Smooth muscle cell (in vitro differentiated cells): Measurements from ENCODE around the gene SLC6A9. TPM values are rescaled to one million over a fixed set of nuclear protein-coding genes. Genes with fewer than 3 reads are reported as not detected.

Experiments used
- DNase-seq: peaks from one replicate; lab custom pipeline; 2025; ENCODE audit not compliant: unreplicated experiment; lab: John Stamatoyannopoulos, UW
- H2AFZ ChIP-seq: fragments of 200-600 bp; sonication (generic); 2 replicates; pipeline ENCODE4 v1.6.0; 2016; ENCODE audit warnings: antibody characterized with exemption, low read depth, mild to moderate bottlenecking
- H3F3A ChIP-seq: fragments of 200-600 bp; sonication (generic); 2 replicates; pipeline ENCODE4 v1.6.0; 2017; ENCODE audit warnings: antibody characterized with exemption, low read depth
- H3K27ac ChIP-seq: fragments of 200-600 bp; sonication (generic); 2 replicates; pipeline ENCODE4 v1.5.1; 2016; ENCODE audit warnings: low read depth, mild to moderate bottlenecking
- H3K27me3 ChIP-seq: fragments of 200-600 bp; sonication (generic); 2 replicates; pipeline ENCODE4 v1.6.1; 2016; ENCODE audit warnings: low read depth, mild to moderate bottlenecking
- H3K36me3 ChIP-seq: fragments of 200-600 bp; sonication (generic); 2 replicates; pipeline ENCODE4 v1.5.1; 2016; ENCODE audit warnings: low read depth
- H3K4me1 ChIP-seq: fragments of 200-600 bp; sonication (generic); 2 replicates; pipeline ENCODE4 v1.5.1; 2016; ENCODE audit warnings: low read depth
- H3K4me2 ChIP-seq: fragments of 200-600 bp; sonication (generic); 2 replicates; pipeline ENCODE4 v1.6.0; 2016; ENCODE audit warnings: mild to moderate bottlenecking
- H3K4me3 ChIP-seq: fragments of 200-600 bp; sonication (generic); 2 replicates; pipeline ENCODE4 v1.5.1; 2016; ENCODE audit warnings: mild to moderate bottlenecking
- H3K79me2 ChIP-seq: fragments of 200-600 bp; sonication (generic); 2 replicates; pipeline ENCODE4 v1.6.0; 2016; ENCODE audit warnings: low read depth, mild to moderate bottlenecking
- H3K9ac ChIP-seq: fragments of 200-600 bp; sonication (generic); 2 replicates; pipeline ENCODE4 v1.6.0; 2016; ENCODE audit warnings: low read depth
- H3K9me3 ChIP-seq: fragments of 200-600 bp; sonication (generic); replicated peaks from 2 replicates; pipeline ENCODE4 v1.5.1; 2016; ENCODE audit warnings: low read depth
- H4K20me1 ChIP-seq: fragments of 200-600 bp; sonication (generic); 2 replicates; pipeline ENCODE4 v1.6.0; 2016; ENCODE audit warnings: low read depth
- WGBS: methylation state at CpG from one replicate; pipeline ENCODE4 v1.1.7; 2016; ENCODE audit warnings: low lambda C conversion rate; 5-methylcytosine and 5-hydroxymethylcytosine counted together
- polyA plus RNA-seq: library from polyadenylated mRNA; unstranded; fragments of >200 nt; fragmentation: Nextera tagmentation; extraction: Ambion mirVana; gene quantifications from 2 replicates; pipeline ENCODE4 v1.2.1, GENCODE V29; 2016
- total RNA-seq: library from RNA; depleted of rRNA; stranded (reverse); fragments of >200 nt; gene quantifications from 2 replicates; pipeline ENCODE4 v1.2.3, GENCODE V29; 2014
- TF ChIP-seq, protein P1 (sequence below): fragments of 200-600 bp; sonication (generic); IDR thresholded peaks from 2 replicates; pipeline ENCODE4 v1.5.1; 2017; ENCODE audit warnings: borderline replicate concordance, mild to moderate bottlenecking, antibody characterized with exemption; ENCODE audit not compliant: insufficient read depth, poor library complexity, severe bottlenecking

SLC6A9 gene
- total and polyA plus RNA-seq, 2 experiments from 2014 or later, result 10.2 to 25.8 TPM

DNA sequence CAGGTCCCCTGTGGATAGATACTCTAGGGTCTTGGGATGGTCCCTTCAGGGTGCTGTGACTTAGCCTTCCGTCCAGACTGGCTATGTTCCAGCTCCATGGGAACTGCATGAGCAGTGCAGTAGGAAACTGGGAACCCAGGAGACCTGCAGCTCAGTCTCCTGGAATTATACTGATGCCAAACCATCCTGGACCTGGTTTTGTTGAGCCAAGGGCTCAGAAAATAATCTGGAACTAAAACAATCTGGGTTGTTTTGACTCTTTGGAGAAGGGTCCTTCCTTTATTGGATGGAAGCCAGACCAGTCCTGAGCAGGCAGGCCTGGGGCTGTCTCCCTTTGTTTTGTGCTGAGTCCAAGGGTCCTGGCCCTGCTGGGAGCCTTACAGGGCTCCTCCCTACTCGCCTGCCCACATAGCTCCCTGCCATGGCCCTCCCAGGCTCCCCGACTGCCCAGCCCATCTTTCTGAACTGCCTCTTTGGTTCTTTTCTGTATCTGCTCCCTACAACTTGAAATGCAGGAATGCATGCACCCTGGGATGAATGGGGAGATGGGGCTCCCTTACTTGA, 83.3 kb downstream of the SLC6A9 start:
- H3K36me3 ChIP-seq, result no peaks in the 10 kb centered on the region
- no peak overlapping the region for H2AFZ ChIP-seq
- no peak overlapping the region for H3K27ac ChIP-seq
- H3K4me3 ChIP-seq, result peak overlapping the region; percentile 61
- no peaks in the 10 kb centered on the region for H3F3A ChIP-seq
- no peaks in the 10 kb centered on the region for H3K9me3 ChIP-seq
- peak overlapping the region; percentile 99 for H3K4me2 ChIP-seq
- peaks cover 8% of the 10 kb centered on the region for H3K4me1 ChIP-seq
- no peak overlapping the region for H3K9ac ChIP-seq
- WGBS, result 78% methylated on average over 3 of the region's 3 CpGs
- TF ChIP-seq, protein P1, sequence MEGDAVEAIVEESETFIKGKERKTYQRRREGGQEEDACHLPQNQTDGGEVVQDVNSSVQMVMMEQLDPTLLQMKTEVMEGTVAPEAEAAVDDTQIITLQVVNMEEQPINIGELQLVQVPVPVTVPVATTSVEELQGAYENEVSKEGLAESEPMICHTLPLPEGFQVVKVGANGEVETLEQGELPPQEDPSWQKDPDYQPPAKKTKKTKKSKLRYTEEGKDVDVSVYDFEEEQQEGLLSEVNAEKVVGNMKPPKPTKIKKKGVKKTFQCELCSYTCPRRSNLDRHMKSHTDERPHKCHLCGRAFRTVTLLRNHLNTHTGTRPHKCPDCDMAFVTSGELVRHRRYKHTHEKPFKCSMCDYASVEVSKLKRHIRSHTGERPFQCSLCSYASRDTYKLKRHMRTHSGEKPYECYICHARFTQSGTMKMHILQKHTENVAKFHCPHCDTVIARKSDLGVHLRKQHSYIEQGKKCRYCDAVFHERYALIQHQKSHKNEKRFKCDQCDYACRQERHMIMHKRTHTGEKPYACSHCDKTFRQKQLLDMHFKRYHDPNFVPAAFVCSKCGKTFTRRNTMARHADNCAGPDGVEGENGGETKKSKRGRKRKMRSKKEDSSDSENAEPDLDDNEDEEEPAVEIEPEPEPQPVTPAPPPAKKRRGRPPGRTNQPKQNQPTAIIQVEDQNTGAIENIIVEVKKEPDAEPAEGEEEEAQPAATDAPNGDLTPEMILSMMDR, result no peak
- peaks cover 21% of the 10 kb centered on the region for H4K20me1 ChIP-seq
- H3K79me2 ChIP-seq, result peaks cover 23% of the 10 kb centered on the region
- no peak for DNase-seq
- H3K27me3 ChIP-seq, result no peaks in the 10 kb centered on the region

DNA sequence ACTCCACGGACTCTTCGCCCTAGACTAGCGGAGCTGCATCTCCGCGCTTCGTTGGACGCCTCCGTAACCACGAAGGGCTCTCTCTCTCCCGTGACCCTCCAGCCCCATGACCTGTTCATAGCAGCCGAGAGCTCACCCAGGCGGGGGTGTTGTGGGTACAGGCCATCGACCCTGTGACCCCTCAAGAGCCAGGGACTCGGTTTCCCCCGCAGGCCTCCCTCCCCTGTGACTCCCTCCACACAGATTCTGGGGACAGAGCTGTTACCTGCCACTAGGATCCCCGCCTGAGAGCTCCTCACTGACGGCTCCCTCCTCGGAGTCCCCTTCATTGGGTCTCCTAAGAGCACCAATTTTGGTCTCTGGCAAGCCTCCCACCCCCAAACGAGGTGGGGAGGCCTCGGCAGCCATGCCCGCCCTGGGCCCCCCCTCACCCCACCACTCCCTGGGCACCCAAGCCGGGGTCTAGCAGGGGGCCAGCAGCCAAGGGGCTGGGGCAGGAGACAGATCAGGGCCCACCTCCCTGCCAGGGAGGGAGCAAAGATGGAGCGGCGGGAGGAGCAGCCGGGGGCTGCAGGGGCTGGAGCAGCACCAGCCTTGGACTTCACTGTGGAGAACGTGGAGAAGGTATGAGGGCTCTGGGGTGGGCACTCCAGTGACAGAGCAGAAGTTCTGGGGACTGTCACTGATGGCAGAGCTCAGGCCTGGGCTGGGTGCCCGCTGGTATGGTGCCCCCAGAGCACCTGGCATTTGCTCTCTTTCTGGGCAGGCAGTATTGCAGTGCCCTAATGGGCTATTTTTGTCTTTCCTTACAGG, 84.0 kb downstream of the SLC6A9 start:
- Histone ChIP-seq H3F3A (no peaks in the 10 kb centered on the region), H3K9ac (peak overlapping the region; percentile 97), H3K4me2 (peak overlapping the region; percentile 99), H3K27ac (peak overlapping the region; percentile 87), H3K4me3 (peak overlapping the region; percentile 61), H3K4me1 (peaks cover 8% of the 10 kb centered on the region), H3K9me3 (no peaks in the 10 kb centered on the region), H3K27me3 (no peaks in the 10 kb centered on the region), H2AFZ (peak overlapping the region; percentile 63), H4K20me1 (peaks cover 16% of the 10 kb centered on the region), H3K79me2 (peaks cover 23% of the 10 kb centered on the region), H3K36me3 (no peaks in the 10 kb centered on the region)
- no peak for DNase-seq
- TF ChIP-seq, protein P1, result no peak
- 12% methylated on average over 22 of the region's 27 CpGs for WGBS

Other genes starting within 250 kb of the SLC6A9 start
- gene ARTN, start 97.7 kb downstream of the SLC6A9 start, total RNA-seq, result 0.36 TPM in 1 of 2 replicates, not detected in the other
- gene ARTN, start 97.7 kb downstream of the SLC6A9 start, polyA plus RNA-seq, result 0.27 and 0.34 TPM in 2 replicates
- 10.4 and 11.2 TPM in 2 replicates for gene IPO13, start 84.5 kb downstream of the SLC6A9 start, total RNA-seq
- 19.3 and 21.2 TPM in 2 replicates for gene IPO13, start 84.5 kb downstream of the SLC6A9 start, polyA plus RNA-seq
- 9.8 and 23.5 TPM in 2 replicates for gene DPH2, start 61.5 kb downstream of the SLC6A9 start, total RNA-seq
- 20.3 and 26.5 TPM in 2 replicates for gene DPH2, start 61.5 kb downstream of the SLC6A9 start, polyA plus RNA-seq
- gene ATP6V0B, start 56.5 kb downstream of the SLC6A9 start, total RNA-seq, result 95.3 and 106 TPM in 2 replicates
- 203 and 222 TPM in 2 replicates for gene ATP6V0B, start 56.5 kb downstream of the SLC6A9 start, polyA plus RNA-seq
- gene B4GALT2, start 52.3 kb downstream of the SLC6A9 start, total RNA-seq, result 52.4 and 67.0 TPM in 2 replicates
- gene B4GALT2, start 52.3 kb downstream of the SLC6A9 start, polyA plus RNA-seq, result 113 and 135 TPM in 2 replicates
- gene CCDC24, start 39.9 kb downstream of the SLC6A9 start, total RNA-seq, result 6.5 and 7.3 TPM in 2 replicates
- 11.4 and 16.6 TPM in 2 replicates for gene CCDC24, start 39.9 kb downstream of the SLC6A9 start, polyA plus RNA-seq
- 0.04 TPM in 1 of 2 replicates, not detected in the other for gene KLF17, start 87.4 kb upstream of the SLC6A9 start, total RNA-seq
- gene KLF17, start 87.4 kb upstream of the SLC6A9 start, polyA plus RNA-seq, result not detected in 2 replicates
- 0.67 TPM in 1 of 2 replicates, not detected in the other for gene KLF18, start 110.2 kb upstream of the SLC6A9 start, total RNA-seq
- not detected in 2 replicates for gene KLF18, start 110.2 kb upstream of the SLC6A9 start, polyA plus RNA-seq
- gene DMAP1, start 182.0 kb upstream of the SLC6A9 start, total RNA-seq, result 17.9 and 22.7 TPM in 2 replicates
- gene DMAP1, start 182.0 kb upstream of the SLC6A9 start, polyA plus RNA-seq, result 34.8 and 45.0 TPM in 2 replicates